Hepatocyte (in vitro differentiated cells): Measurements from ENCODE around the gene RXRA. TPM values are rescaled to one million over a fixed set of nuclear protein-coding genes. Genes with fewer than 3 reads are reported as not detected.

ENCODE experiments used
- DNase-seq: peaks from one replicate; pipeline ENCODE4 v3.0.0-alpha.2; 2016; ENCODE audit warnings: low spot score
- H2AFZ ChIP-seq: fragments of 200-600 bp; sonication (generic); 2 replicates; pipeline ENCODE4 v1.6.0; 2016; ENCODE audit warnings: antibody characterized with exemption, mild to moderate bottlenecking
- H3K27ac ChIP-seq: fragments of 200-600 bp; sonication (generic); 2 replicates; pipeline ENCODE4 v1.5.1; 2016; ENCODE audit warnings: mild to moderate bottlenecking
- H3K27me3 ChIP-seq: fragments of 200-600 bp; sonication (generic); 2 replicates; pipeline ENCODE4 v1.6.1; 2016
- H3K36me3 ChIP-seq: fragments of 200-600 bp; sonication (generic); replicated peaks from 2 replicates; pipeline ENCODE4 v1.5.1; 2016; ENCODE audit warnings: low read depth; ENCODE audit not compliant: insufficient read depth
- H3K4me1 ChIP-seq: fragments of 200-600 bp; sonication (generic); 2 replicates; pipeline ENCODE4 v1.5.1; 2016; ENCODE audit warnings: mild to moderate bottlenecking, moderate library complexity; ENCODE audit not compliant: insufficient read depth
- H3K4me2 ChIP-seq: fragments of 200-600 bp; sonication (generic); 2 replicates; pipeline ENCODE4 v1.6.0; 2016
- H3K4me3 ChIP-seq: fragments of 200-600 bp; sonication (generic); 2 replicates; pipeline ENCODE4 v1.5.1; 2016; ENCODE audit warnings: mild to moderate bottlenecking
- H3K79me2 ChIP-seq: fragments of 200-600 bp; sonication (generic); 2 replicates; pipeline ENCODE4 v1.6.0; 2017; ENCODE audit warnings: mild to moderate bottlenecking
- H3K9me2 ChIP-seq: fragments of 200-600 bp; sonication (generic); replicated peaks from 2 replicates; pipeline ENCODE4 v1.6.0; 2017; ENCODE audit warnings: mild to moderate bottlenecking; ENCODE audit not compliant: insufficient read depth
- H3K9me3 ChIP-seq: fragments of 200-600 bp; sonication (generic); 2 replicates; pipeline ENCODE4 v1.5.1; 2016; ENCODE audit warnings: low read depth, mild to moderate bottlenecking
- H4K20me1 ChIP-seq: fragments of 200-600 bp; sonication (generic); 2 replicates; pipeline ENCODE4 v1.6.0; 2016; ENCODE audit warnings: mild to moderate bottlenecking; ENCODE audit not compliant: insufficient read depth, poor library complexity, severe bottlenecking
- CTCF ChIP-seq: fragments of 200-600 bp; sonication (generic); IDR thresholded peaks from 2 replicates; pipeline ENCODE4 v1.5.1; 2016; ENCODE audit warnings: antibody characterized with exemption, mild to moderate bottlenecking; ENCODE audit not compliant: poor library complexity
- EZH2 ChIP-seq: fragments of 200-600 bp; sonication (generic); IDR thresholded peaks from 2 replicates; pipeline ENCODE4 v1.6.1; 2016; ENCODE audit warnings: antibody characterized with exemption, mild to moderate bottlenecking, borderline replicate concordance
- EZH2phosphoT487 ChIP-seq: fragments of 200-600 bp; sonication (generic); IDR thresholded peaks from one replicate; pipeline ENCODE4 v1.6.1; 2018; ENCODE audit warnings: antibody characterized with exemption, mild to moderate bottlenecking, low read depth, moderate library complexity; ENCODE audit not compliant: unreplicated experiment, severe bottlenecking
- WGBS: methylation state at CpG from one replicate; pipeline ENCODE4 v1.1.6; 2016; ENCODE audit warnings: low lambda C conversion rate; ENCODE audit errors: missing lambda C conversion rate; 5-methylcytosine and 5-hydroxymethylcytosine counted together
- polyA plus RNA-seq: library from polyadenylated mRNA; unstranded; fragments of >200 nt; fragmentation: Nextera tagmentation; extraction: Ambion mirVana; gene quantifications from 2 replicates; pipeline ENCODE4 v1.2.1, GENCODE V29; 2016
- total RNA-seq: library from RNA; depleted of rRNA; stranded (reverse); fragments of >200 nt; gene quantifications from 2 replicates; pipeline ENCODE4 v1.2.3, GENCODE V29; 2014

RXRA gene
- total and polyA plus RNA-seq, 2 experiments from 2014 or later = 35.9 to 41.6 TPM

- DNase-seq = no peak
- H3K9me2 ChIP-seq = no peaks in the 10 kb centered on the region
- H3K9me3 ChIP-seq = no peaks in the 10 kb centered on the region
- WGBS = 95% methylated on average over 20 of the region's 20 CpGs
- no peaks in the 10 kb centered on the region for H4K20me1 ChIP-seq
- no peaks in the 10 kb centered on the region for H3K36me3 ChIP-seq
- H3K4me2 ChIP-seq = no peak overlapping the region
- no peaks in the 10 kb centered on the region for H3K27me3 ChIP-seq
- no peak overlapping the region for H3K27ac ChIP-seq
- H3K4me3 ChIP-seq = no peak overlapping the region
- no peaks in the 10 kb centered on the region for H3K79me2 ChIP-seq
- TF ChIP-seq EZH2phosphoT487 (no peak), CTCF (no peak), EZH2 (no peak)
- peaks cover 12% of the 10 kb centered on the region for H3K4me1 ChIP-seq
- H2AFZ ChIP-seq = no peak overlapping the region
Measured at GRCh38 chr9:134314039-134314949, 12.0 kb upstream of the RXRA start.

- DNase-seq = no peak
- no peak overlapping the region for H3K4me3 ChIP-seq
- H3K9me2 ChIP-seq = no peaks in the 10 kb centered on the region
- H3K79me2 ChIP-seq = no peaks in the 10 kb centered on the region
- no peaks in the 10 kb centered on the region for H3K27me3 ChIP-seq
- 66% methylated on average over 25 of the region's 26 CpGs for WGBS
- no peak overlapping the region for H3K27ac ChIP-seq
- no peaks in the 10 kb centered on the region for H3K9me3 ChIP-seq
- no peaks in the 10 kb centered on the region for H4K20me1 ChIP-seq
- H3K36me3 ChIP-seq = no peaks in the 10 kb centered on the region
- peaks cover 16% of the 10 kb centered on the region for H3K4me1 ChIP-seq
- TF ChIP-seq EZH2phosphoT487 (no peak), CTCF (no peak), EZH2 (no peak)
- H3K4me2 ChIP-seq = no peak overlapping the region
- no peak overlapping the region for H2AFZ ChIP-seq
Measured at GRCh38 chr9:134314950-134315715, 11.1 kb upstream of the RXRA start.

GRCh38 chr9:134315716-134316448 is 10.4 kb upstream of the RXRA start:
- no peaks in the 10 kb centered on the region for H3K79me2 ChIP-seq
- WGBS = 96% methylated on average over 17 of the region's 19 CpGs
- H3K27me3 ChIP-seq = no peaks in the 10 kb centered on the region
- no peak overlapping the region for H3K27ac ChIP-seq
- no peak overlapping the region for H2AFZ ChIP-seq
- DNase-seq = no peak
- no peak overlapping the region for H3K4me3 ChIP-seq
- H3K9me2 ChIP-seq = no peaks in the 10 kb centered on the region
- H3K4me2 ChIP-seq = no peak overlapping the region
- no peaks in the 10 kb centered on the region for H4K20me1 ChIP-seq
- H3K9me3 ChIP-seq = no peaks in the 10 kb centered on the region
- H3K36me3 ChIP-seq = no peaks in the 10 kb centered on the region
- no peak for TF ChIP-seq EZH2
- no peak for TF ChIP-seq CTCF
- no peak for TF ChIP-seq EZH2phosphoT487
- H3K4me1 ChIP-seq = peaks cover 23% of the 10 kb centered on the region
